ENCODE data around the gene MCOLN2. TPM values are rescaled to one million over a fixed set of nuclear protein-coding genes. Genes with fewer than 3 reads are reported as not detected.
"Not testable (repeated sequence)": the region's sequence is repeated elsewhere in the genome, so short reads cannot be mapped to it uniquely, and the experiment has no call there.

MCOLN2 gene
- 10 to 100 TPM; 32.9 to 67.7 (median 54.8) TPM for total RNA-seq

DNA sequence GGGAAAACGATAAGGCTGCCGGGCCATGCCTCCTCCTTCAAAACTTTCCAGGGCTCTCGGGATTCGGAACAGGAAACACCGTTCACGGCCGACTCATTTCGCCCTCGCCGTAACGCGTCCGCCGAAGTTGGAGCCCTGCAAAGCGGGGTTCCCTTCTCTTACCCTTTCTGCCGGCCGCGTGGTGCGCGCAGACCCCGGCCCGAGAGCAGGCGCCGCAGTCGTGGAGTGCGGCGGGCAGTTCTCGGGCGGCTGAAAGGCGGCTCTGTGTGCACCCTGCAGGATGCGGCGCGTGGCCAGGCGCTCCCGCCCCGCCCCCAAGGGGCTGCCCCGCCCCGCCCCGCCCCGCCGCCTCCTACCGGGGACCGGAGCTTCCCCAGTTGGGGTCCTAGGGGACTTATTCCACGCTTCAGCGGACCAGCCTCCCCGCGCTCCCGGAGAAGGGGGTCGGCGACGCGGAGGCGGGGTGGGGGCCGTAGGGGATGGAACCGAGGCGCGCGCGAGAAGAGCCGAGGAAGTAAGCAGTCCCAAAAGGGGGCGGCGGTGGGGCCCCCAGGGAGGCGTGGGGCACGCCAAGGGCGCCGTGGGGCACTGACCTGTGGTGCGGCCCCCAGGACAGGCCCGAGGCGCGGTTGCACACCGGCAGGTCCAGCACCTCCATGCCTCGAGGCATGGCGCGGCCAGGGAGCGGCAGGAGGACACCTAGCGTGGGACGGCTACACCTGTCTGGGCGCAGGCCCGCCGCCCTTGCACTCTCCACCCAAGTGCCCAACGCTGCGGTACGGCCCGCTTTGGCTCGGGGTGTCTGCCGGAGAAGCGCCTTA is at the start of gene MCOLN2:
Gene MCOLN2, minus strand, starts transcription at position 268 of the 821 bp plus-strand sequence. Its CDS starts 241 bp downstream, at position 27.
- Mint-ChIP-seq H3K4me3 (peak within 1 kb of the TSS; percentile 84), H3K4me1 (ENCODE audit: low read depth) (peaks cover 37% of the 10 kb centered on the region), H3K27me3 (ENCODE audit: low read depth) (peaks cover 26% of the 10 kb centered on the region), H3K36me3 (ENCODE audit: insufficient read depth) (peaks cover 7% of the 10 kb centered on the region), H3K9me3 (no peaks in the 10 kb centered on the region)
- ATAC-seq, result peak; percentile 72 to 78
- peak; percentile 50 for DNase-seq

DNA sequence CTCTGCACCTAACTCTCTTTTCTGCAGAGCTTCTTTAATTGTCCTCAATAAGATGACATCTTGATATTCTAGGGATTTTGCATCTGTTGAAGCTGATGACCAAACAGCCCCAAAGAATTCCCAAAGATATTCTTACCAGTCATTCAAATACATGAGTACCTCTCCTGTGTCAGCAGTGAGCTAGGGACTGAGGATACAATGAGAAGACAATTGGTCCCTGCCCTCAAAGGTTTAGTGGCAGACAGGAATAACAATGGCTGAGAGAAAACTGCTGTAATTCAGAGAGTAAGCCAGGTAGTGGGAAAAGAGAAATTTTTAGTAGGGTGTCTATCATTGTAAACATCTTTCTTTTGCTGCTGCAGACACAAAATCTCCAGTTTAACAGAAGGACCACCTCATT is 45.5 kb upstream of the MCOLN2 start:
- Mint-ChIP-seq H3K9me3 (no peaks in the 10 kb centered on the region), H3K36me3 (ENCODE audit: insufficient read depth) (no peaks in the 10 kb centered on the region), H3K27me3 (ENCODE audit: low read depth) (peaks cover 34% of the 10 kb centered on the region), H3K4me3 (no peak overlapping the region), H3K4me1 (ENCODE audit: low read depth) (peaks cover 2% of the 10 kb centered on the region)
- DNase-seq (no peak), ATAC-seq (no peak)

DNA sequence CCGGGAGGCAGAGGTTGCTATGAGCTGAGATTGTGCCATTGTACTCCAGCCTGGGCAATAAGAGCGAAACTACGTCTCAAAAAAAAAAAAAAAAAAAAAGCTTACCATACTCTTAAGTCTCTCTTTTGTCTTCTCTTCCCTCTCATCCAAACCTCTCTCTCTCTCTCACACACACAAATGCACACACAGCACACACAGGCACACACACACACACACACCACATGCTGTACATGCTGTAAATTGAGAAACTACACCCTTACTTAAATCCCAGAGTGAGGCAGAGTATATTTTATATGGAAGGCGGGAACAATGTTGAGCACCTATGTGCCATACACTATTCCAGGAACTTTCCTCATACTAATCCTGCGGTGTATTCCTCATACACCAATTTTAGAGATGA is 44.9 kb upstream of the MCOLN2 start:
- Mint-ChIP-seq H3K36me3 (ENCODE audit: insufficient read depth) (no peaks in the 10 kb centered on the region), H3K4me3 (no peak overlapping the region), H3K27me3 (ENCODE audit: low read depth) (peaks cover 28% of the 10 kb centered on the region), H3K9me3 (no peaks in the 10 kb centered on the region), H3K4me1 (ENCODE audit: low read depth) (no peaks in the 10 kb centered on the region)
- ATAC-seq, result no peak
- no peak for DNase-seq

DNA sequence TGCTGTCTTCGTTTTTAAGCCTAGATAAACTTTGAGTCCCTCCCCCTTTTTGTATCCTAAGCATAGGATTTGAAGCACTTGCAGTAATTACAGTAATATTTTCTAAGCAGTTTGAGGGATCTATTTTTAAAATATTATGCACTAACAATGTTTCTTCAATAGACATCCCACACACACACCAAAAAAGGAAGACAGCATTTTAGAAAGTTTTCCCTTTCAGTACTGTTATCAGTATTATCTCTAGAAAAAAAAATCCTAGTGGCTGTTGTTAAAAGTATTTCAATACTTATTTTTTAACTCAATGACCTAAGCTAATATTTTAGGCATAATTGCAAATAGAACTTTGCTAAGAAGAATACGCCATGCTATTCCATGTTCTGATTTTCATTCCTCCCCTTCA is 36.3 kb upstream of the MCOLN2 start:
- ATAC-seq, result no peak
- Mint-ChIP-seq H3K36me3 (ENCODE audit: insufficient read depth) (no peaks in the 10 kb centered on the region), H3K4me3 (no peak overlapping the region), H3K27me3 (ENCODE audit: low read depth) (peaks cover 2% of the 10 kb centered on the region), H3K4me1 (ENCODE audit: low read depth) (no peaks in the 10 kb centered on the region), H3K9me3 (no peaks in the 10 kb centered on the region)
- no peak for DNase-seq

DNA sequence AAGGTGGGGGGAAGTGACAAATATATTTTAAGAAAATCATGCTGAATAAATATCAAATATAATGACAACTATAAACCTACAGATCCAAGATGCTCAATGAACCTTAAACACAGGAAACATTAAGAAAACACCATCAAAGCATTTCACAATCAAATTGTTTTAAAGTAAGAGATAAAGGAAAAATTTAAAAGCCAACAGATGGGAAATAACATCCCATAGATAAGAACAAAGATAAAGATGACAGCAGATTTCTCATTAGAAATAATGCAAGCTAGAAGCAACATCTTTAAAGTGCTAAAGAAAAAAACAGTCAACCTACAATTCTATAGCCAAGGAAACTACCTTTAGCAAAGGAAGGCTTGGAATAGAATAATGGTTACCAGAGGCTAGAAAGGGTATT is 33.6 kb upstream of the MCOLN2 start:
- Mint-ChIP-seq H3K27me3 (ENCODE audit: low read depth) (no peaks in the 10 kb centered on the region), H3K4me1 (ENCODE audit: low read depth) (peaks cover 10% of the 10 kb centered on the region), H3K4me3 (no peak overlapping the region), H3K9me3 (no peaks in the 10 kb centered on the region), H3K36me3 (ENCODE audit: insufficient read depth) (no peaks in the 10 kb centered on the region)
- ATAC-seq, result no peak
- DNase-seq, result no peak

DNA sequence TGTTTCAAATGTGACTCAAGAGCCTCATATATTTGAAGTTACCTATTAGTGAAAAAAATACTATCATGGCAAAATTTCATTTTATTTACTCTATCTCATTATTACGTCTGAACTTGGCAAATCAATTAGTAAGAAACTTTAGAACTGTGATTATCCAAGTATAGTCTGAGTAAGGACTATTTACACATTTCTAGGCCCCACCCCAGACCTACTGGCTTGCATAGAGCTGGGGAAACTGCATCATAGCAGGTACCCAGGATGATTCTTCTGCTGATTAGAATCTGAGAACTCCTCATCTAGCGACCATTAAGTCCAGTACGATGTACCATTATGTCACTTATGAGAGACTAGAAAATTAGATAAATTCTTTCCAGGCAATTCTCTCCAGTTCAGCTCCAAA is 31.2 kb upstream of the MCOLN2 start:
- H3K4me1 Mint-ChIP-seq (ENCODE audit: low read depth), result peaks cover 10% of the 10 kb centered on the region
- H3K4me3 Mint-ChIP-seq, result no peak overlapping the region

DNA sequence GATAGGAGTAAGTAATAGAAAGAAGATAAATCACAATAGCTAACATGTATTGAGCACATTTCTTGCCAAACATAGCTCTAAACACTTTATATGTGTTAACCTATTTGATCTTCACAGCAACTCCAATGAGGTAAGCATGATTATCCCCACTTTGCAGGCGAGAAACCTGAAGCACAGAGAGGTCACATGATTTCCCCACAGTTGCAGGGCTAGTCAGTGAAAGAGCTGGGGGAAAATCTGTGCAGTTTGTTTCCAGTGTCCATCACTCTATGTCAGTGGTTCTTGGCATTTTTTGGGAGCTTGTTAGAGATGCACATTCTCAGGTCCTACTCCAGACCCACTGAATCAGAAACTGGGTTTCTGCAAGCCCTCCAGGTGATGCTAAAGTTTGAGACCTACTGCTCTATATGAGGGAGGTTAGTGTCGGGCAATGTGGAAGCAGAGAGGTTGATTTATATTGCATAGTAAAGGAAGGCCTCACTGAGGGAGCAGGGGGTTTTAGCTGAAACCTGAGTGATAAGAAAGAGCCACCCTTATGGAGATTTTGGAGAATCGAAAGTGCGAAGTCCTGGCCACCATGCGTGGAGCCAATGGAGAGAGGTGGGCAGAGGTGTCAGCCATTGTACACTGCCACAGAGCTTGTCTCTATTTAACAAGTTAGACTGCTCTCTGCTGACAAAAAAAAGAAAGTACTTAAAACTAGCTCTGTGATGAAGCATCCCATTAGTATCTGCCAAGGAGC is 30.5 kb upstream of the MCOLN2 start:
- no peak for DNase-seq

More for the DNA sequence above, 31.2 kb upstream of the MCOLN2 start:
- Mint-ChIP-seq H3K36me3 (ENCODE audit: insufficient read depth) (no peaks in the 10 kb centered on the region), H3K27me3 (ENCODE audit: low read depth) (no peaks in the 10 kb centered on the region), H3K9me3 (no peaks in the 10 kb centered on the region)
- DNase-seq (no peak), ATAC-seq (no peak)

DNA sequence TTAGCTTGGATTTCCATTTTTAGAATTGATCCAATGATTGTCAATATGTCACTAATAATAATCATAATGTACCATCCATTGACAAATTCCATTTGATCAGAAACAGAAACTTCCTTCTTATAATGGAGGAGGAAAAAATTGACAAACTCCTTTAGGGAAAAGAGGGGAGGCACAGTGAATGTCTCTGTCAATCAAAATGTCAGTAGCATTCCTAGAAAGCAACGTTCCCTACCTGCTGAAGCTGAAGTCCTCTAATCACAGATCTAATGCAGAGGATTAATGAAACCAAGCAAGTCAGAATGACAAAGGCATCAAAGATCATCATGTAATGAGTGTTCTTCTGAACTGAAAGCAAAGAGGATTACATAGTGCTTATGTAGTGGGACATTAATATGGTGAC is 29.0 kb upstream of the MCOLN2 start:
- H3K36me3 Mint-ChIP-seq (ENCODE audit: insufficient read depth), result no peaks in the 10 kb centered on the region
- H3K4me3 Mint-ChIP-seq, result no peak overlapping the region
- no peak for DNase-seq
- H3K4me1 Mint-ChIP-seq (ENCODE audit: low read depth), result peaks cover 10% of the 10 kb centered on the region
- no peaks in the 10 kb centered on the region for H3K9me3 Mint-ChIP-seq
- H3K27me3 Mint-ChIP-seq (ENCODE audit: low read depth), result no peaks in the 10 kb centered on the region
- ATAC-seq, result no peak

More for the DNA sequence above, 30.5 kb upstream of the MCOLN2 start:
- Mint-ChIP-seq H3K36me3 (ENCODE audit: insufficient read depth) (no peaks in the 10 kb centered on the region), H3K27me3 (ENCODE audit: low read depth) (no peaks in the 10 kb centered on the region), H3K4me1 (ENCODE audit: low read depth) (peaks cover 10% of the 10 kb centered on the region), H3K9me3 (no peaks in the 10 kb centered on the region), H3K4me3 (peak overlapping the region; percentile 57)
- peak; percentile 76 to 85 for ATAC-seq

DNA sequence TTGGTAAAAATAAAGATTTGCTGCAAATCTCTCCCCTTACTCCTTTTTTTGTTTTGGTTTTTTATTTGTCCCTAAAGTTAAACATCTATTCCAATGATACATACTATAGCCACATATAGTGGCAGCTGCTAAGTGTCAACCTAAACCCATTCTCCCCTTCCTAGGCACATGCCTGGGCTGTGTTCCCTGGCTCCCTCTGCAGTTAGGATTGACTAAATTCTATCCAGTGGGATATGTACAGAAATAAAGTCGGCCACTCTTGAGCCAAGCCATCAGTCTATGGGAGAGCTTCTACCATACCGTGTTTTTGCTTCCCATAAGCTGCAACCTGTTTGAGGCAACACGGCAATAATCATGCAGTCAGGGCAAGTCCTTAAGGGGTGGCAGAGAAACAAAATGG is 27.8 kb upstream of the MCOLN2 start:
- no peak overlapping the region for H3K4me3 Mint-ChIP-seq
- no peaks in the 10 kb centered on the region for H3K9me3 Mint-ChIP-seq
- no peaks in the 10 kb centered on the region for H3K27me3 Mint-ChIP-seq (ENCODE audit: low read depth)
- DNase-seq (no peak), ATAC-seq (no peak)
- no peaks in the 10 kb centered on the region for H3K36me3 Mint-ChIP-seq (ENCODE audit: insufficient read depth)
- peaks cover 10% of the 10 kb centered on the region for H3K4me1 Mint-ChIP-seq (ENCODE audit: low read depth)

DNA sequence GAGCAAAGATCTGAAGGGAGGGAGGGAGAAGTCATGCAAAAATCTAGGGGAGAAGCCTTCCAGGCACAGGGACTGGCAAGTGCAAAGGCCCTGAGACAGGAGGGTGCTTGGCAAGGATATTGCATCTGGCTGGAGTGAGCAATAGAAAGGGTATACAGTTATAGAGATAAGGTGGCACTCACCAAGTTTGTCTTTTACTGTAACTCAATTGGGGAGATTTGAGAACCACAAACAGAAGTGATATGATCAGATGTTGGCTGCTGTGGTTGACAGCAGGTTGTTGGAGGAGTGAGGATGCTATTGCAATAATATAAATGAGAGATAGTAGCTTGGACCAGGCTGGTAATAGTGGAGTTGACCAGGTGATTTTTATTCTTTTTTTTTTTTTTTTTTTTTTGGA is 25.8 kb upstream of the MCOLN2 start:
- DNase-seq (no peak), ATAC-seq (no peak)
- no peak overlapping the region for H3K4me3 Mint-ChIP-seq
- H3K4me1 Mint-ChIP-seq (ENCODE audit: low read depth), result peaks cover 8% of the 10 kb centered on the region
- no peaks in the 10 kb centered on the region for H3K9me3 Mint-ChIP-seq
- no peaks in the 10 kb centered on the region for H3K27me3 Mint-ChIP-seq (ENCODE audit: low read depth)
- no peaks in the 10 kb centered on the region for H3K36me3 Mint-ChIP-seq (ENCODE audit: insufficient read depth)

DNA sequence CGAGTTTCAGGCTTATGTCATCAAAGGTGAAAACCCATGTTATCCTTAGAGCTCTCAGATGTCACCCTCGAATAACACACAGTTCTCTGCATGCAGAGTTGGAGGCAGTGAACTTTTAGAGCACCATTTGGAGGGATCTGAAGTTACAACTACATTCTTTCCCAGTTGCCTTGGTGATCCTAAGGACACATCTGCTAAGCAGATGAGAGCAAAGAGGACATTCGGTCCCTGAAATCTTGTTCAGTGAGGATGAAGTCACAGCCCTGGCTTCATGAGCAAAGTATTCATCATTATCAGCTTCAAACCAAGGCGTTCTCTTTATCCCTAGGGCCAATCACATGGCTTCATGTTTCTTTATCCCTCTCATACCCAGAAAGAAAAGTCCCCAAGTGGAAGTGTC is 23.1 kb upstream of the MCOLN2 start:
- ATAC-seq (no peak), DNase-seq (no peak)
- Mint-ChIP-seq H3K36me3 (ENCODE audit: insufficient read depth) (no peaks in the 10 kb centered on the region), H3K9me3 (peaks cover 2% of the 10 kb centered on the region), H3K4me3 (no peak overlapping the region), H3K27me3 (ENCODE audit: low read depth) (peaks cover 2% of the 10 kb centered on the region), H3K4me1 (ENCODE audit: low read depth) (no peaks in the 10 kb centered on the region)

DNA sequence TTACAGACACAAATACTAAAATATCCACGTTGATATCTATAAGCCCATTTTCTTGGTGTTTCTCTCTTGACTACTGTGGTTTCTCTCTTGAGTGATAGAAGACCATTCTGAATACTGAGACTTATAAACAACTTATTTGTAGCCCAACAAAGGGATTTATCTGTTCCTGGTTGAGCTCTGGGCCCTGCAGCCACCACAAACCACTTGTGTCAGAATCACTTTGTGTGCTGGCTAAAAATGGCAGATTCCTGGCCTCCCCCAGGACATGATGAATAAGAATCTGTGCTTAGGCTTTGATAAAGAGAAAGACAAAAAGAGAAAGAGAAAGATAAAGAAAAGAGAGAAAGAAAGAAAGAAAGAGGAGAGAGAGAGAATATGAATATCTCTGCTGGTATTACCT is 18.9 kb upstream of the MCOLN2 start:
- Mint-ChIP-seq H3K4me3 (no peak overlapping the region), H3K27me3 (ENCODE audit: low read depth) (peaks cover 5% of the 10 kb centered on the region)
- ATAC-seq, result no peak

DNA sequence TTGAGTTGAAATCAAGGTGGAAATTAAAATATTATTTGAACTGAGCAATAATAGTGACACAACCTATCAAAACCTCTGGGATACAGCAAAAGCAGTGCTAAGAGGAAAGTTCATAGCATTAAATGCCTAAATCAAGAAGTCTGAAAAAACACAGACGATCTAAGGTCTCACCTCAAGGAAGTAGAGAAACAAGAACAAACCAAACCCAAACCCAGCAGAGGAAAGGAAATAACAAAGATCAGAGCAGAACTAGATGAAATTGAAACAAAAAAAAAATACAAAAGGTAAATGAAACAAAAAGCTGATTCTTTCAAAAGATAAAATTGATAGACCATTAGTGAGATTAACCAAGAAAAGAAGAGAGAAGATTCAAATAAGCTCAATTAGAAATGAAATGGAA is 8.7 kb upstream of the MCOLN2 start:
- peaks cover 11% of the 10 kb centered on the region for H3K4me1 Mint-ChIP-seq (ENCODE audit: low read depth)
- peaks cover 13% of the 10 kb centered on the region for H3K27me3 Mint-ChIP-seq (ENCODE audit: low read depth)
- peaks cover 24% of the 10 kb centered on the region for H3K9me3 Mint-ChIP-seq
- H3K36me3 Mint-ChIP-seq (ENCODE audit: insufficient read depth), result peaks cover 12% of the 10 kb centered on the region
- not testable (repeated sequence) for H3K4me3 Mint-ChIP-seq, ATAC-seq, DNase-seq

More for the DNA sequence above, 18.9 kb upstream of the MCOLN2 start:
- Mint-ChIP-seq H3K36me3 (ENCODE audit: insufficient read depth) (no peaks in the 10 kb centered on the region), H3K9me3 (peaks cover 3% of the 10 kb centered on the region), H3K4me1 (ENCODE audit: low read depth) (peaks cover 3% of the 10 kb centered on the region)
- DNase-seq, result no peak

DNA sequence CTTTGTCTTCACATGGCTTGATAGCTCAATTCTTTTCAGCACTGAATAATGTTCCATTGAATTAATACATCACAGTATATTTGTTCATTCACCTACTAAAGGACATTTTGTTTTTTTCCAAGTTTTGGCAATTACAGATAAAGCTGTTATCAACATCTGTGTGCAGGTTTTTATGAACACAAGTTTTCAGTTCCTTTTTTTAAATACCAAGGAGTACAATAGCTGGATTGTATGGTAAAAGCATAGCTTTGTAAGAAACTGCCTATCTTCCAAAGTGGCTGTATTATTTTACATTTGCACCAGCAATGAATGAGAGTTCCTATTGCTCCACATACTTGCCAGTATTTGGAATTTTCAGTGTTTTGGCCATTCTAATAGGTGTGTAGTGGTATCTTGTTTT is 4.8 kb upstream of the MCOLN2 start:
- Mint-ChIP-seq H3K36me3 (ENCODE audit: insufficient read depth) (peaks cover 4% of the 10 kb centered on the region), H3K27me3 (ENCODE audit: low read depth) (peaks cover 26% of the 10 kb centered on the region), H3K4me1 (ENCODE audit: low read depth) (peaks cover 21% of the 10 kb centered on the region), H3K4me3 (no peak overlapping the region), H3K9me3 (peaks cover 17% of the 10 kb centered on the region)
- DNase-seq, result no peak
- no peak for ATAC-seq
